GM18873 (cell line): ENCODE measurements around the gene STAT5B.

Experiments
- ATAC-seq: cut with Tn5 transposase; IDR thresholded peaks from one replicate; pipeline ENCODE4 v1.9.1; 2021; ENCODE audit warnings: mild to moderate bottlenecking, moderate library complexity, moderate number of reproducible peaks; ENCODE audit not compliant: unreplicated experiment, low FRiP score

The STAT5B gene

GRCh38 chr17:42286411-42287221 is 10.4 kb upstream of the STAT5B start:
- no peak for ATAC-seq

- ATAC-seq, result no peak
Measured at GRCh38 chr17:42285346-42286050, 9.3 kb upstream of the STAT5B start.

GRCh38 chr17:42284566-42284965 is 8.4 kb upstream of the STAT5B start:
- ATAC-seq, result no peak

- ATAC-seq, result no peak
Measured at GRCh38 chr17:42284024-42284369, 7.8 kb upstream of the STAT5B start.

GRCh38 chr17:42283241-42284023 is 7.2 kb upstream of the STAT5B start:
- no peak for ATAC-seq

GRCh38 chr17:42282478-42283080 is 6.4 kb upstream of the STAT5B start:
- ATAC-seq, result no peak

GRCh38 chr17:42281571-42282096 is 5.4 kb upstream of the STAT5B start:
- ATAC-seq, result no peak

GRCh38 chr17:42279776-42280630 is 3.8 kb upstream of the STAT5B start:
- ATAC-seq, result no peak

- no peak for ATAC-seq
Measured at GRCh38 chr17:42277342-42277712, 1.1 kb upstream of the STAT5B start.

GRCh38 chr17:42276609-42277341 is 584 bp upstream of the STAT5B start:
- ATAC-seq, result no peak

GRCh38 chr17:42275527-42276358 is 448 bp downstream of the STAT5B start:
- no peak for ATAC-seq

GRCh38 chr17:42274812-42275526 is 1.2 kb downstream of the STAT5B start:
- ATAC-seq, result no peak

- no peak for ATAC-seq
Measured at GRCh38 chr17:42274253-42274542, 2.0 kb downstream of the STAT5B start.

GRCh38 chr17:42273474-42274252 is 2.5 kb downstream of the STAT5B start:
- no peak for ATAC-seq

- no peak for ATAC-seq
Measured at GRCh38 chr17:42272162-42272907, 3.9 kb downstream of the STAT5B start.

GRCh38 chr17:42271779-42272035 is 4.5 kb downstream of the STAT5B start:
- ATAC-seq, result no peak
